Chondrocyte (in vitro differentiated cells): Measurements from ENCODE around the gene KANK3. TPM values are rescaled to one million over a fixed set of nuclear protein-coding genes. Genes with fewer than 3 reads are reported as not detected.

Source experiments
- DNase-seq: peaks from one replicate; pipeline ENCODE4 v3.0.0; 2021; ENCODE audit warnings: mixed read lengths, low spot score
- H3K27ac Mint-ChIP-seq: one replicate; pipeline ENCODE4 v1.8.0; 2021; ENCODE audit warnings: mild to moderate bottlenecking, moderate library complexity, mixed read lengths; ENCODE audit not compliant: unreplicated experiment
- H3K27me3 Mint-ChIP-seq: 2 replicates; pipeline ENCODE4 v1.8.0; 2021; ENCODE audit warnings: low read depth, mixed read lengths
- H3K36me3 Mint-ChIP-seq: 2 replicates; pipeline ENCODE4 v1.8.0; 2021; ENCODE audit warnings: low read depth, mixed read lengths
- H3K4me1 Mint-ChIP-seq: 2 replicates; pipeline ENCODE4 v1.8.0; 2021; ENCODE audit warnings: low read depth, mild to moderate bottlenecking, mixed read lengths
- H3K4me3 Mint-ChIP-seq: one replicate; pipeline ENCODE4 v1.8.0; 2021; ENCODE audit warnings: mild to moderate bottlenecking, moderate library complexity, mixed read lengths; ENCODE audit not compliant: unreplicated experiment
- H3K9me3 Mint-ChIP-seq: 2 replicates; pipeline ENCODE4 v1.8.0; 2021; ENCODE audit warnings: low read depth, mixed read lengths
- CTCF ChIP-seq: fragments of 200-600 bp; sonication (generic); IDR thresholded peaks from 2 replicates; pipeline ENCODE4 v1.5.0; 2021; ENCODE audit warnings: antibody characterized with exemption, mild to moderate bottlenecking, moderate library complexity
- total RNA-seq: library from RNA; stranded (reverse); gene quantifications from 3 replicates; pipeline ENCODE4 v1.2.1, GENCODE V29; 2021

KANK3 gene
- total RNA-seq, 1 donor from 2014 or later = 1.2 TPM

GRCh38 chr19:8331263-8331845 lies 11.7 kb downstream of the KANK3 start:
- TF ChIP-seq CTCF = no peak
- H3K27me3 Mint-ChIP-seq = peaks cover 10% of the 10 kb centered on the region
- peaks cover 4% of the 10 kb centered on the region for H3K4me1 Mint-ChIP-seq
- H3K27ac Mint-ChIP-seq = no peak overlapping the region
- no peak overlapping the region for H3K4me3 Mint-ChIP-seq
- peaks cover 4% of the 10 kb centered on the region for H3K36me3 Mint-ChIP-seq
- H3K9me3 Mint-ChIP-seq = peaks cover 5% of the 10 kb centered on the region
- no peak for DNase-seq

GRCh38 chr19:8329996-8330395 lies 13.1 kb downstream of the KANK3 start:
- H3K9me3 Mint-ChIP-seq = peaks cover 5% of the 10 kb centered on the region
- H3K4me3 Mint-ChIP-seq = no peak overlapping the region
- H3K27ac Mint-ChIP-seq = no peak overlapping the region
- H3K27me3 Mint-ChIP-seq = peaks cover 6% of the 10 kb centered on the region
- H3K36me3 Mint-ChIP-seq = peaks cover 4% of the 10 kb centered on the region
- DNase-seq = no peak
- TF ChIP-seq CTCF = no peak
- H3K4me1 Mint-ChIP-seq = peaks cover 4% of the 10 kb centered on the region

- Mint-ChIP-seq H3K4me3 (no peak overlapping the region), H3K27me3 (no peaks in the 10 kb centered on the region), H3K27ac (no peak overlapping the region), H3K9me3 (peaks cover 5% of the 10 kb centered on the region), H3K36me3 (peaks cover 15% of the 10 kb centered on the region), H3K4me1 (peaks cover 18% of the 10 kb centered on the region)
- no peak for TF ChIP-seq CTCF
- no peak for DNase-seq
Measured at GRCh38 chr19:8325454-8325853, 17.6 kb downstream of the KANK3 start.

- no peaks in the 10 kb centered on the region for H3K27me3 Mint-ChIP-seq
- H3K4me3 Mint-ChIP-seq = no peak overlapping the region
- peaks cover 28% of the 10 kb centered on the region for H3K4me1 Mint-ChIP-seq
Measured at GRCh38 chr19:8324186-8325050, 18.6 kb downstream of the KANK3 start.

More at GRCh38 chr19:8324186-8325050, 18.6 kb downstream of the KANK3 start:
- Mint-ChIP-seq H3K9me3 (peaks cover 5% of the 10 kb centered on the region), H3K27ac (no peak overlapping the region), H3K36me3 (peaks cover 15% of the 10 kb centered on the region)
- no peak for DNase-seq
- TF ChIP-seq CTCF = peak; percentile 13
